Right lung (tissue), 5 donors: Measurements from ENCODE around the gene CEP131. TPM values are rescaled to one million over a fixed set of nuclear protein-coding genes. Genes with fewer than 3 reads are reported as not detected.

Source experiments
- DNase-seq, 2 donors: peaks; one replicate each; pipeline ENCODE4 v3.0.0-alpha.2; 2013
- polyA plus RNA-seq, 5 donors: library from polyadenylated mRNA; unstranded; fragments of 120-200 nt; gene quantifications; one replicate each; pipeline versions ENCODE4 v1.2.1 to v1.2.3, GENCODE V29; 2013; ENCODE audit warnings: inconsistent platforms in 1 of 5, low replicate concordance in 1 of 5; ENCODE audit not compliant: insufficient read length in 5 of 5, insufficient read depth in 1 of 5

Gene CEP131
- polyA plus RNA-seq, 5 donors, result 11.4 to 24.8 (median 14.5) TPM

DNA sequence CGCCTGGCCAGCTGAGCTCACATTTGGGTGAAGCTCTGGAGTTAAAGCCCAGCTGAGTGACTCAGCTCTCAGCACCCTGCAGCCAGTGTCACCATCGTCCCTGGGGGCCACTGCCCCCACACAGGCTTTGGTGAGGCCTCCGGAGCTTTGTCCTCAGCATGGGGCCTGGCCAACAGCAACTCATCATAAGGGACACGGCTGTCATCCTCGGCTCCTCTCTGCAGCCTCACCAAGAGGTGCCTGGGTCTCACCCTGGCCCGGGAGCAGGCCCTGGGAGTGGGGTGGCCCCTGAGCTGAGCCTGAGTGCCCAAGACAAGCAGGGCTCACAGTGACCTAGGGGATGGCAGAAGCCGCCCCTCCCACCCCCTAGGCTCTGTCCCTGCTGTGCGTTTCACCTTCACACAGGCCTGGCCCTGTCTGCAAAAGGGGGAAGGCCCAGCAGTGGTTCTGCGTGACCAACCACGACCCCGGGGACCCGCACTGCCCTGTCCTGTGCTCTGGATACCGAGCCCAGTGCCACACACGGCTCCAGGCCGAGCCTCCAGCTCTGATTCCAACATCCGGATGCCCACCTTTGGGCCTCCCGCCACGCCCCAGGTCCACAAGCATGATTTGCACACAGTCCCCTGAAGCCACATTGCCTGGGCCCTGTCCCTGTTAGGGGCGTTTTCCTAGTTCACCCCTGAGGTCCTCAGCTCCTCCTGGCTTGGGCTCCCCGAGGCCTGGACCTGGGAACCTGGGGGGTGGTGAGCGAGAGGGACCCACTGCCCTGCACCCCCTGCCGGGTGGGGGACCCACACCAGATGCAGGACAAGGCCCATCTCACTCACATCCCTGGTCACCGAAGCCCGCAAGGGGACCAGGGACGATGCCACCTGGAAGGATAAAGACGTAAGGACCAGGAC is 34.9 kb downstream of the CEP131 start:
- DNase-seq, result no peak

DNA sequence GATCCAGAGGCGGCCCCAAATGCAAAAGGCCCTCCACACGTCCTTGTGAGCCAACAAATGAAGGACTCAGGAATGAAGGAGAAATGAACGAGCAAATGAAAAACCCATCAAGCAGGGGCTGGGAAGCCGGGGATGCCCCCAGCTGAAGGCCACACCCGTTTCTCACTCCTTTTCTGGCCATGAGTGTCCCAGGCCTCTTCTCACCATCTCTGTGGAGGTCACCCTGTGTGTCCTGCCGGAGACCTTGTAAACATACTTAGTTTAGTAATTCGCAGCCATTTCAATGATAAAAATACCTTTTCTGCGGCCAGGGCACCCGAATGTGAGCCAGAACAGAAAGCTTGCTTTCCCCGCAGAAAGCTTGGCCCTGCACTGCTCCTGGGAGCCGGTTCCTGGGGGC is 35.6 kb downstream of the CEP131 start:
- DNase-seq, result no peak

DNA sequence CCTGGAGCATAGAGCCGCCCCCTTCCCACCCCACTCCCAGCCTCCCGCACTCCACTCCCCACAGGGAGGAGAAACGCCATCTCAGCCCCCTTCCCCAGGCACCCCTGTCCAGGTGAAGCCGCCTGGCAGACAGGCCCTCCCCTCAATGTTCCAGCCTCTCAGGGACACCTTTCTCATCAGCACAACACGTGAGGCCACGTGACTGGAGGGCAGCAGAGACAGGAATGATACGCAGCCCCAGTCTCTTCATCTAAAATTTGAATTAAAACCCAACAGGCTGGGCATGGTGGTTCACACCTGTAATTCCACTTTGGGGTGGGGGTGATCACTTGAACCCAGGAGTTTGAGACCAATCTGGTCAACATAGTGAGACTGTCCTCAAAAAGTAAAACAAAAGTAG is 36.6 kb downstream of the CEP131 start:
- DNase-seq, result no peak

DNA sequence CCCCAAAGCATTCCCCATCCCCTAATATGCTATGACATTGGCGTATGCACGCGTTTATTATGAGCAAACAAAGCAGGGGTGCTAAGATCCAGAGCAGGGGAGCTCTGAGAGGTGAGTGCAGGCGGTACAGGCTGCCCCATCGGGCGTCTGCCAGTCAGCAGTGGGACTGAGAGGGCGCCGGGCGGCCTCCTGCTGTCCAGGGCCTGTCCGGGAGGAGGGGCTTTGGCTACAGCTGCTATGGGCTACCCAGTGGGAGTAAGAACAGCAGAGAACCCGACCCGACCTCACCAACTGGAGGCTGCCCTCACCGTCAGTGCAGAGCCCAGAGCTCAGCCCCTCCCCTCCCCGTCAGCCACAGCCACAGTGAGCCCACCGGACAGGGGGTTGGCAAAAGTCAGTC is 38.2 kb downstream of the CEP131 start:
- no peak for DNase-seq

DNA sequence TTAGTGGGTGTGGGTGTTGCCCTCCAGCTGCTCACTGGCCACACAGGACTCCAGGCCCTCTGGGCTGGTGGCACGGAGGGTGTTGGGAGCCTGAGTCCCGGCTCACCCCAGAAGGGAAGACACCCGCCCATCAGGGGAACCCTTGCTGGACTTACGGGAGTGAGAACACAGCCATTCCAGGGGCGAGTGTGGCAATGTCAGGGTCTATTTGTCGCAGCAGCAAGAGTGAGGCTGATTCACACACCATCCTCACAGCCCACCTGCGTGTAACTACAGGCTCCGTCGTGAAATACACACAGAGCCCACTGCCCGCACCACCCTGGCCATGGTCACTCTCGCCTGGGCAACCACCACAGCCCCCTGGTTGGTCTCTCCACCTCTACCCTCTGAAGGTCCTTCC is 39.0 kb downstream of the CEP131 start:
- DNase-seq, result no peak

DNA sequence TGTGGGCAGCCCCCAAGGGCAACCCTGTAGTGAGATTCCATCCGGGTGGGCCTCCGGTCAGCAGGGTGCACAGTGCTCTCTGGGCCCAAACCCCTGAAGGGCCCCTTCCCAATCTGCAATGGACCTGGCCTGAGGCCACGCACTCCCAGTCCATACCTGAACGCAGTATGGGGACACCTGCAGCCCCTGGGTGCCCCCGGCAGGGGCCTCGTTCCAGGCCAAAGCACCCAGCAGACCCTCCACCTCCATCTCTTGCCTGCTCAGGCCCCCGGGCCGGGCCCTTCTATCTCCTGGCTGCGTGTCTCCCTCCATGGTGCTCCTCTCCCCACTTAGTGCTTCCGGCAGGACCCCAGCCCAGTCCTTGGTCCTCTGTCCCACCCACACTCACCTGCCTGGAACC is 39.4 kb downstream of the CEP131 start:
- DNase-seq, result no peak

DNA sequence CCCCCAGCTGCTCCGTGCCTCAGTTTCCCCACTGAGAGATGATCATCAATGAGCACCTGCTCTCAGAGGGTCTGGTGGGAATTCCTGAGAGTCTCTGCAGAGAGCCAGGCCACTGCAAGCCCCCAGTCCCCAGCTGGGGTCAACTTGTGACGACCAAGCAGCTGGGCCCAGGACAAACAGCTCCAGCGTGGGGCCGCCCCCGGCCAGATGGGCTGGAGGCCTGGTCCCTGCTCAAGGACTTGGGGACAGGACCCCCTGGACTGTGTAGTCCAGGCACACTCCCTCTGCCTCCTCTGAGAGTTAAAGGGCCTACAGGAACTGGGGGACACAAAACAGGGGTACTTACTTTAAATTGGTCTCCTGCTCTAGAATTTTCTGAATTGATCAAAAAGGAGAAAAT is 40.2 kb downstream of the CEP131 start:
- no peak for DNase-seq

DNA sequence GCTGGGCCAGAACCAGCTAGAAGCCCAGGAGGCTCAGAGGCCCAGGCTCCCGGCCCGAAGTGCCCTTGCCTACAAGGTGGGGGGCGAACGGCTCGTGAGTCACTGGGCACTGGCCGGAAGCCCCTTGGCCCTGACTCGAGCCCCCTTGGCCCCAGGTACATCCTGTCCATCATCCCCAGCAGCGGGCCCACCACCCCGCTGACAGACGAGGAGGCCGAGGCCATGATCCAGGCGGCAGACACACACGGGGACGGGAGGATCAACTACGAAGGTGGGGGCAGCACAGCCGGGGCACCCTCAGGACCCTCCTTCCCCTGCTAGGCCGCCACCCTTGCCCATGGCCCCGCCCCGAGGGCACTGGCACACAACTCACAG is 41.0 kb downstream of the CEP131 start:
- no peak for DNase-seq

DNA sequence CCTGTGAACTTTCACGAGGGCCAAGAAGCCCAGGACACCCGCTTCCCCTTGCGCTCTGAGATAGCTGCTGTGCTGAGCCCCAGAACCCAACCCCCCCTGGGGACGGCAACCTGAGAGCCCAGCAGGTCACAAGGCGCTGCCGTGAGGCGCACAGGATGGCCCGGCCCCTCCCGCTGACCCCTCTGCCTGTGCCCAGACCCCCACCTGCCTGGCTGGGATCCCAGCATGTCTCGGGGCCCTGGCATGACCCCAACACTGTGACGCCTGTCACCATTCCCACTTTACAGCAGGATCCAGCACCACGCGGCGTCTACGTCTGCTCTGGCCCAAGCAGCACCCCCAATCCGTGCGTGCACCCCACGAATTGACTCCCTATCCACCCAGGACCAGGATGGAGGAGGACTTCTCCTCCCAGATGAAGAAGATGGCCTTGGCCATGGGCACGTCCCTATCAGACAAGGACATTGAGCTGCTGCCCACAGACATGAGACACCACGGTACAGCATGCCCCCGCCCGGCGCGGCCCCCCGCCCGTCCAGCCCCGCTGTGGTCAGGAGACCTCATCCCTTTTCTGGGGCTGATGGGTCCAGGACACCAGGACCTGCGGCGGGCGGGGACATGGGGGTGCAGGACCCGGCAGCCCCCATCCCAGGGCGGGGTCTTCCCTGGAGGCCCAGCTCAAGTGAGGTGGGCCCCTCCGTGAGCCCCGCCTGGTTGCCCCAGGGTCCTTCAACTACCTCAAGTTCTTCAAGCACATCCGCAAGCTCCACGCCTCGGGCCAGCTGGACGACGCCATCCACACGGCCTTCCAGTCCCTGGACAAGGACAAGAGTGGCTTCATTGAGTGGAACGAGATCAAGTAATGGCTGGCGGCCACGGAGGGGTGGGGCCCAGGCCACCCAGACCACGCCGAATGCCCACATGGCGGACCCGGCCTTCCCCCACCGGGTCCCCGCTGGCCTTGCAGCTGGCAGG is 41.6 kb downstream of the CEP131 start:
- DNase-seq, result no peak

DNA sequence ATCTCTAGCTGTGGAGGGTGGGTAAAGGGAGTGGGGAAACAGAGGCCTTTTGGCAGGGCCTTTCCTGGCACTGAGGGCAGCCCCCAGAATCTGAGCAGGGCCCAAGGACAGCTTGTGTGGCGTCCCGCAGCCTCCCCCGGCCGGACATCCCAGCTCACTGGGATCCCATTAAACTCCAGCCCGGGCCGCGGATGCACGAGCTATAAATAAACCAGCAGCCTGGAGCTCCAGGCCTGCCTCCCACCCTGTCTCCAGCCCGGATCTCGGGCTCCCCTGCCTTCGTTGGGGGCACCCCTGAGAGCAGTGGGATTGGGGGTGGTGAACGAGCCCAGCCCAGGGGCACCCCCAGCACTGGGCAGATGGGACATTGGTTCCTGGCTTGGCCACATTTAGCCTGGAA is 42.9 kb downstream of the CEP131 start:
- DNase-seq, result no peak

DNA sequence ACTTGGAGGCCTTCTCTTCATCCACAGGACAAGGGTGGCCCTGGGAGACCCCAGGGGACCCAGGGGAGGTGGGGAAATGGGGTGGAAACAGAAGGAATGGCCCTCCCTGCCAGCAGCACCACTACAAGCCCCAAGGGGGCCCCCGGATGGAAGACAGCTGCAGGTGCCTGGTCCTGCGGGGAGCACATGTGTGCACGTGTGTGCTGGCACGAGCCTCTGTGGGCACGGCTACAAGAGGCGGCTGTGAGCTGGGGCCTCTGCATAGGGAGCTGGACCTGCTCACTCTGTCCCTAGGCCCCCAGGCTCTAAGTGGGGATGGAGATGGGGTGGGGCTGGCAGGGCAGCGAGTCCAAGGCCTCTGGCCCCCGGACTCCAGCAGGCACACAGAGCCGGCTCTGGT is 43.5 kb downstream of the CEP131 start:
- DNase-seq, result no peak

DNA sequence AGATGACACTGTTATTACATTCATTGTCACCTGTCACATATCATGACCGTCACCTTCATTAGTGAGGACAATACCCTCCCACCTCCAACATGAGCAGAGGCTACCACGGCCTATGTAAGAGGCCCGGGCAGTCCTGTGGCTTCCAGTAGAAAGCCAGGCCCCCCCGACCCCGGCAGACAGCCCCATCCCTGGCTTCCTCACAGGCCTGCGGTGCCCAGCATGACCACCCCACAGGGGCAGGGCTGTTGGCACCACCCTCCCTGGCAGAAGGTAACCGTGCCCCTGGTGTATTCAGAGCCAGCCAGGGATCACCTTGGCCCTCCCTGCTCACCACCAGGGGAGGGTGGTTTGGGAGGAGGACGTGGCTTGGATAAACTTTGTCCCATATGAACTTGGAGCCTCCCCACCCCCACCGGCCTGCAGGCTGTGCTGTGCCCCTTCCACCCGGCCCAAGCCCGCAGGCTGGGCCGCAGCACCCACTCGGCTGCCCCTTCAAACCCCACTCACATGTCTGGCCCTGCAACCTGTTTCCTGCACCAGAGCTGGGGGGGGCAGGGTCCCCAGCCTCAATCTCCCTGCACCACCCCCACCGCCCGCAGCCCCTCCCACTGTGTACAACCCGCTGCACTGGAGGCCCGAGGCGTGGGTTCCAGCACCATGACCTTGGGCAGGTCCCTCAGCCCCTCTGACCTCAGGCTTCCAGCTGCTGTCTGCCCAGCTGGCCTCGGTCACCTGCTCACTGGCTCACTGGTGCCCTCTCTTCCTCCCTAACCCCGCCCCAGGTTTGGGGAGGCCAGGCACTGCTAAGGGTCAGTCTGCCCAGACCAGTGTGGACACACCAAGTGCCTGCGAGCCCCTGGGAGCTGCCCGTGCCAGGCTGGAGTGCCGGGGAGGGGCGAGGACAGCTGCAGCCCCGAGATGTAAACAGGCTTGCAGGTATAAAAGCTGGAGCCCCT is 44.4 kb downstream of the CEP131 start:
- no peak for DNase-seq

DNA sequence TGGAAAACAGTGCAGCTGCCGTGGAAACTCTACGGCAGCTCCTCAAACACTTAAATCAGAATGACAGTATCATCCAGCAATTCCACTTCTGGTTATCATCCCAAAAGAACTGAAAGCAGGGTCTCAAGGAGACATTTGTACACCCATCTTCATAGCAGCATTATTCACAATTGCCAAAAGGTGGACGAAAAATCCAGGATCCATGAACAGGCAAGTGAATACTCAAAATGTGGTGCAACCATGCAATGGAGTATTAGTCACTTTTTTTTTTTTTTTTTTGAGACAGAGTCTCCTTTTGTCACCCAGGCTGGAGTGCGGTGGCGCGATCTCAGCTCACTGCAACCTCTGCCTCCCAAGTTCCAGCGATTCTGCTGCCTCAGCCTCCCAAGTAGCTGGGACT is 46.1 kb downstream of the CEP131 start:
- DNase-seq, result no peak

DNA sequence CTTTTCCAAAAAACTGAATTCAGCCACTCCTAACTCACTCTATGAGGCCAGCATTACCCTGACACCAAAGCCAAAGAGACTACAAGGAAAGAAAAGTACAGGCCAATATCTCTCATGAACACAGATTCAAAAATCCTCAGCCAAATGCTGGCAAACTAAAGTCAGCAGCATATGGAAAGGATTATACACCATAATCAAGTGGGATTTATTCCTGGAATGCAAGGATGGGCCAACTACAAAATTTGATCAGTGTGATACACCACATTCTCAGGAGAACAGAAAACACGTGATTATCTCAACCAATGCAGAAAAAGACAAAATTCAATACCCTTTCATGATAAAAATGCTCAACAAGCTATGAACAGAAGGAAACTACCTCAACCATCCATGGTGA is 49.0 kb downstream of the CEP131 start:
- DNase-seq, result no peak

DNA sequence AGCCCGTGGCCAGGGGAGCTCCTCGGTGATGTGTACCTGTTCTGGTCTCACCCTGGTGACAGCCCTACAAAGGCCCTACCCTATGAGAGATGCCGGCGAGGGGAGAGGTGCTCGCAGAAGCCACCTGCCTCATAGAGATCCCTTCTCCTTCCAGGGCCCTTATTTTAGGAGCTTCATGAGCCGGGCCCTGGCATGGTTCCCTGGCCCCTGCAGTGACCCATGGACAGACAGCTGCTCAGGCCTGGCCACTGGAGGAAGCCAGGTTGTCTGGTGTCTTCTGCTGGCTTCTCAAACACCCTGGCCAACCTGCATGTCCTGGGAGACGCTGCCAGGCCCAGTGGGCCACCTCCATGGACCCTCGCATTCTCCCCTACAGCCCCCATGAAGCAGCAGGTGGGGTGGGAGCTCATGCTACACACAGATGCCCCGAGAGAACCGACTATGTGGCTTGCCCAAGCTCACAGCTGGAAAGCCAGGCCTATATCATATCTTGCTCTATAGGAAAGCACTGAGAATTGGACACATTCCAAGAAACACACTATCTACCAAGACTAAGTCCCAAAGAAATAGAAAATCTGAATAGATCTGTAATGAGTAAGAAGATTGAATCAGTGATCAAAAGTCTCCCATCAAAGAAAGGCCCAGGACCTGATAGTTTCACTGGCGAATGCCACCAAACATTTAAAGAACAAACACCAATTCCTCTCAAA is 49.6 kb downstream of the CEP131 start:
- DNase-seq, result no peak

DNA sequence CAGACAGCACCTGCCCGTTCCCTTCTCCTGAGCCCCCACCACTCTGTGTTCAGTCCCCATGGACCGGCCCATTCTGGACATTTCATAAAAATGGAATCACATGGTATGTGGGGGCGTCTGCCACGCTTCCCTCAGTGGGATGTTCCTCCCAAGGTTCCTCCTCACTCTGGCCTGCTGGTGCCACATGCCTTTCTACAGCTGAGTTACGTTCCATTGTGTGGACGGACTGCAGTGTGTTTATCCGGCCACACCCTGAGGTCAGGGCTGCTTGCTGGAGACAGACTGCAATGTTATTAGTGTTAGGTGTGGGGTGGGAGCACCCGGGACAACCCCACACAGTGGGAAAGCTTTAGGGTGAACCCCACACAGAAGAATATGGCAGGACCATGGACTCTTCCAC is 50.8 kb downstream of the CEP131 start:
- no peak for DNase-seq

DNA sequence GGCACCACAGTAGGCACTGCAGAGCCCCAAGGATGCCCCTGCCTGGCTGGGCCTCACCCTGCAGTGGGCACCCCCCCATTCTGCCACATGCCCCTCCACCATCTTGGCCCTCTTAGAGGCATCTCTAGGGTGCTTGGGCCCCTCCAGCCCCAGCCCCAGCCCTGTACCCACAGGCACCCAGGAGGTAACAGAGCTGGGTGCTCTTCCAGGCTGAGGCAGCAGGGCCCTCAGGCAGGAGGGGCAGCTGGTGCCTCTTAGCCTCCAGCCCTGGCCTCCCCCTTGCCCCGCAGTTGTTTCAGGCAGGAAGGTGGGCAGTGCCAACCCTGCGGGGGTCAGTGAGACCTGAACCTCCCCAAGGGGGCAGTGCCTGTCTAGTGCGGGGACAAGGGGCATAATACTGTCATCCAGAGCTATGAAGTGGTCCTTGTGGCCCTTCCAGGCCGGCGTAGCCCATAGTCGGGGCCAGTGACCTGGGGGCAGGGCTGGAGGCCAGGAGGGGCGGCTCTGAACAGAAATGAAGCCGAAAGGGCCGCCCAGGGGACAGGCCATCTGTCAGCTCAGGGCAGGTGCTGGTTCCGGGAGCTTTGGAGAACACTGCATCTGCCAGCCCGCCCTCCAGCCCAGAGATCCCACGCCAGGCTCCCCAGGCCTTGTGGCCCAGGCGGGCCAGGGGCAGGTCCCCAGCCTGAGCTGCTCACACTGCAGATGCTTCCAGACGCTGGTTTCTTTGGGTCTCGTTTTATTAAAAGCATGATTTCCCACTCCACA is 51.9 kb downstream of the CEP131 start:
- no peak for DNase-seq

DNA sequence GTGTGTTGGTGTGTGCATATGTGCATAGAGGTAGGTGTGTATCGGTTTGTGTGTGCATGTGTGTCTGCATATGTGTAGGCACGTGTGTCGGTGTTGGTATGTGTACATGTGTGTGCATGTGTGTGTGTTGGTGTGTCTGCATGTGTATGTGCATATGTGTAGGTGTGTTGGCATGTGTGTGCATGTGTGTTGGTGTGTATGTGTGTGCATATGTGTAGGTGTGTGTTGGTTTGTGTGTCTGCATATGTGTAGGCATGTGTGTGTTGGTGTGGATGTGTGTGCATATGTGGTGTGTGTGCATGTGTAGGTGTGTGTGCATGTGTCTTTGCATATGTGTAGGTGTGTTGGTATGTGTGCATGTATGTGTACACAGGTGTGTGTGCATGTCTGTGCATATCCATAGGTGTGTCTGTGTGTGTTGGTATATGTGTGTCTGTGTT is 52.9 kb downstream of the CEP131 start:
- no peak for DNase-seq

DNA sequence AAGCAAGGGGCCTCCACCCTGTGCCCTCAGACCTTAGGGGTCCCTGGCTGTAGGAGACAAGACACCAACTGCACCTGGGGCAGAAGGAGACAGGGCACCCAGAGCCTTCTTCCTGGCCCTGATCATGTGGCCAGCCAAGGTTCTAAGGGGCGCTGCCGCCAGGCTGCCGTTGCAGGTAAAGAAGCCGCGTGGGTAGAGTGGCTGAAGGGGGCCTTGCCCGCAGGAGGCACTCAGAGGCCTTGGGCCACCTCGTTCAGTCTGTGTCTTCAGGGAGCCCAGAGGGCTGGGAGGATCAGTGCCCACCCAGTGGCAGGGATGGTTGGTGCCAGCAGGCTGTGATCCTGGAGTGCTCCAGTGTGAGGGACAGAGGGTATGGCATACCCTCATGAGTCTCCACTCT is 55.1 kb downstream of the CEP131 start:
- DNase-seq, result no peak

DNA sequence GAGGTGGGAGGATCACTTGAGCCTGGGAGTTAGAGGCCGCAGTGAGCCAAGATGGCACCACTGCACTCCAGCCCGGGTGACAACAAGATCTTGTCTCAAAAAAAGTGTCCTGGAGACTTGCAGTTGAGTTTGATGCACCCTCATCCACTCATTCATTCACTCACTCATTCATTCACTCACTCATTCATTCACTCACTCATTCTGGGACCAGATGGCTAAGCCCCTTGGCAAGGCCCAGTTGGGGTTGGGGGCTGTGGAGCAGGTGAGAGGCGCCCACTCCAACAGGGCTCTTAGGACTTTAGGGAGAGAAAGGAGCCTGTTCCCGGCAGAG is 55.6 kb downstream of the CEP131 start:
- DNase-seq, result no peak
